Activated CD4-positive, alpha-beta T cell treated with anti-CD3 and anti-CD28 coated beads, Interleukin-2, amount 50 U/mL, for 4 hours (primary cell): ENCODE results near the gene HSPB2.
"Not testable (repeated sequence)": the region's sequence is repeated elsewhere in the genome, so short reads cannot be mapped to it uniquely, and the experiment has no call there.

Experiments
- DNase-seq, 2 experiments: peaks; one replicate each; pipeline ENCODE4 v3.0.0-alpha.2; 2020

Gene HSPB2, protein sequence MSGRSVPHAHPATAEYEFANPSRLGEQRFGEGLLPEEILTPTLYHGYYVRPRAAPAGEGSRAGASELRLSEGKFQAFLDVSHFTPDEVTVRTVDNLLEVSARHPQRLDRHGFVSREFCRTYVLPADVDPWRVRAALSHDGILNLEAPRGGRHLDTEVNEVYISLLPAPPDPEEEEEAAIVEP

DNA sequence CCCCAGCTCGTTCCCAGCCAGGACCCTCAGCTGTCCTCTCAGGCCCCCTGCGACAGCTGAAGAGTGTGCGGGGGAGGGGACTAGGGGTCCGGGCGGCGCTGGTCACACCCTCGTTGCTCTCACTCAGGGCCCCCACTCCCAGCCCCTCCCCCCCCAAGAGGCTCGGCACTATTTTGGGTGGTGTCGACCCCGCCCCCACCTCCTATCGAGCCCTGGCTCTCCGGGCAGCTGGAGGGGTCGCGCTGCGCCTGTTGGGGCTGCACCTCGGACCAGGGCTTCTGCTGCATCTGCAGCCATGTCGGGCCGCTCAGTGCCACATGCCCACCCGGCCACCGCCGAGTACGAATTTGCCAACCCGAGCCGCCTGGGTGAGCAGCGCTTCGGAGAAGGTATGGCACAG is at the start of gene HSPB2:
Gene HSPB2, plus strand, starts transcription at position 200 of the 400 bp plus-strand sequence. Its CDS starts 96 bp downstream, at position 296.
- DNase-seq, result no peak

DNA sequence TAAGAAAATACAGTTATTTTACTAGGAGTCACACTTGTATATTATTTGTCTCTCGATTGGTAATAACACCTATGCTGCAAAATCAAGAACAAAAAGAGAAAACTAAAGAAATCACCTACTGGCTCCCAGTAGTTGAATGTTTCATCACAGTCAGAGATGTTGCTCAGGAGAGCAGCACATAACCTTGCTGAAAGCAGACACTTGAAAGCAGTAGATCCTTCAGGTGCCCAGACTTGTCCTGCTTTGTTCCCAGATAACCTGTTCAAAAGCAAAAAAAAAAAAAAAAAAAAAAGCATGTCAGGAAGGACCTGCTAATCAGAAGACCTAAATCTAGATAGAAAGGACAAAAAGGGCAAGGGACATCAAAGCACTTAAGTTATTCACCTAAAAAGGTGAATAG is 42.4 kb upstream of the HSPB2 start:
- DNase-seq, result no peak

DNA sequence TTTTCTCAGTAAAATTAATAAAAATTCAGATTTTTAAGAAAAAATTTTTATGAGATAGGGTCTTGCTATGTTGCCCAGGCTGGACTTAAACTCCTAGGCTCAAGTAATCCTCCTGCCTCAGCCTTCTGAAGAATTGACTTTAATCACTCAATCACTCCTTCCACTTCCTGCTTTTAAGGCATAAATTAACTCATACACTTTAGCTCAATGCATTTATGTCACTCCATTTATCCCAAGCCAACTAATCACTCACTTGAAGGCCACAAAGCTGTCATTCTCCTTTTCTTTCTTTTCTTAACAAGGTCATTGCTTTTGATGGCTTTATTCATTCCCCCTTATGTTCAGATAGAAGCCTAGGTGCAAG is 42.0 kb upstream of the HSPB2 start:
- DNase-seq, result no peak

DNA sequence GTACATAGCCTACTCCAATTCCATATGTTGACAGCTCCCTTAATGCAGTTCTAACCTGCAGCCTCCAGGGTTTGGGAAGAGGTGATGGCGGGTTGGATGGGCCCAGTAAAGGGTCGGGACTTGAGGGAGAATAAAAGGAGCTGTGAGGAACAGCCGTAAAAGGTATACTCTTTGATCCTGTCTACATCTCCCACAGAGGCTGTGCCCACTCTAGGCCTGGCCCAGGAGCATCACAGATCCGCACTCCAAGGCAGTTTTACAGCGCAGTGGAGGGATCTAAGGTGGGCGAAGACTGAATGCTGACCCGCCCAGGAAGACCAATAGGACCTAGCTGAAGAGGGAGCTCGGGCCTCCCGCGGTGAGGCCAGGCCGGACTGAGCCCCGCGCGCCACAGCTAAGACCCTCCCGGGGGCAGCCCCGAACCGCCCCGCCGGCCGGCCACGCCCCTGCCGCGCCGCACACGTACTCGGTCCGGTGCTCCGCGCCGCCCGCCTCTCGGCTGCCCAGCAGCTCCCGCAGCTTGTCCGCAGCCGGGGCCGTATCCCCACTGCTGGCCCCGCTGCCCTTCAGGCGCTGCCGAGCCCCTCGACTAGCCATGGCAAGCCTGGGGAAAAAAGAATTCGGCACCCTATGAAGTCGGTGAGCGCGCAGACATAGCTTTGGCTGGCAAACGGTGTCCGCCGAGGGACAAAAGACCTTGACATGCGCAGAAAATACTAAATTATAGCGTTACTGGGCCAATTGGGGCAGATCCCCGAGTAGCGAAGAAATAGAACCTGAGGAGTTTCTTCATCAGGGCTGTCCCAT is 41.4 kb upstream of the HSPB2 start, which contains the start of gene ALG9:
Gene ALG9, minus strand, starts transcription at position 696 of the 807 bp plus-strand sequence. Its CDS starts 99 bp downstream, at position 597.
- peak; percentile 90 to 93 for DNase-seq

DNA sequence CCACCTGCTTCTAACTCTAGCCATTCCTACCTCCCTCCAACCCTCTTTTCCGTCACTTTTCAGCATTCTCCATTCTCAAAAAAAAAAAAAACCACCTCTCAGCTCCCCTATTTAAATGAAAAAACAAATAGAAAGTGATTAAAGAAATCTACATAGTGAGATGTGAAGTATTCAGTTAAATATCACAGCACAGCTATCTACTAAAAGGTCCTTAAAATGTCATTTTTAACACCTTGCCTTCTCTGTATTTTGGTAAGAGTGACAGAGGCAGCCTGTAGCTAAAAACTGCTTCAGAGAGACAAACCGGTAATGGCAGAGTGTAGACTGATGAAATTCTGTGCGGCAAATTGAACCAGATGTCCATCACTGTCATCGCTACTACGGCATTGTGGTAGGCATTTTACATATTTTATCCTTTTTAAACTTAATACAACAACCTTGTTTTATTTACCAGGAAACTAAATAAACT is 40.8 kb upstream of the HSPB2 start:
- DNase-seq, result no peak

DNA sequence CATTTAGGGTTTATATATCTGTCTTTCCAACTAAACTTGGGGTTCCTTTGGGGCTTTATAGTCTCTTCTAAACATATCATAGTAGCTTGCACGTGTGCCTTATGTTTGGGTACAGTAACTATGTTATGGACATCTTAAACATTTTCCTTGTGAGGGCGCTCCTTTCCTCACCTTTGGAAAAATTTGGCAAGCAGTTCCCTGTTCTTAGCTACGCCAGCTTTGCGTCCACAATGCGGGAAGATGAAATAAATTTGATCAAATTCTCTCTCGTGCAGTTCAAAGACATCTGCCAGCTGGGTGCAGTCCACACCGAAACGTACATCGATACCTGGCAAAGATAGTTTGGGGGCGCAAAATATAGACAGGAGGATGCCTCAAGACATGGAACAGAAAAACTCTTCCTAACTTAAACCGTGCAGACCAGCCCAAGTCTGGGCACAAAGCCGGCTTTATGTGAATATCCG is 34.1 kb upstream of the HSPB2 start:
- no peak for DNase-seq

DNA sequence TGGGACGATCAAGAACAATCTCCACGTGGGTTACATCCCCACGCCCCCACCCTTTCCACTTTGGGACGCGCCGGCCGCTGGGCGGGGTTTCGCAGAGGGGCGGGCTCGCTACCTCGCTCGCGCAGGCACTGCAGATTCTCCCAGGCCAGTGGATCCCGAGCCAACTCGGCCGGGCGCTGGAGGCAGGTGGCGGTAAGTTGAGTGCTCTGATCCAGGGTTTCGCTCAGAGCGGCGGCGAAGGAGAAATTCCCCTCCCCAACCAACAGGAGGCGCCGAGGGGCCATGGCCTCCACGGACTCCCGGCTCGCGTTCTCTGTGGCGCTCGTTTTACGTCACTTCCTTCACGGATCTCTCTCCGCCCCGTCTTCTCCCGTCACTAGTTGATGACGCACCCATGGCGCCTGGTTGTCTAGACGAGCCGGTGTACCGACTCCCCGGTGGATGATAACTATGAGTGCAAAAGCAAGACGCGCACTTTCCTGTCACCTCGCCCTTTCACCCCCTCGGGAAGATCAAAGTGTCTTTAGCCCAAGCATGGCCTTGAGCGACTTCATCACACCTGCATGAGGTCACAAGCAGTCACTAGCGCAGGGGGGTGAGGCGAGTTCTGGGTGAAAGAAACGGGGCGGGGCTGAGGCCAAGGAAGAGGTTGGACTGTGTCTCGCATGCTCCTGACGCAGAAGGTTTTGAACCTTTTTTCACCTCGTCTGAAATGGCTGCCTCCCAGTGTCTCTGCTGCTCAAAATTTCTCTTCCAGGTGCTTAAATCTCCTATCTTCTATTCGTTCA is 33.5 kb upstream of the HSPB2 start, which contains the start of the genes CFAP68 and FDXACB1:
Gene CFAP68, plus strand, starts transcription at position 693 of the 788 bp plus-strand sequence. Its CDS starts 20 bp downstream, at position 713.
Gene FDXACB1, minus strand, starts transcription at position 317 of the 788 bp plus-strand sequence. Its CDS starts 33 bp downstream, at position 284.
- peak; percentile 93 for DNase-seq

DNA sequence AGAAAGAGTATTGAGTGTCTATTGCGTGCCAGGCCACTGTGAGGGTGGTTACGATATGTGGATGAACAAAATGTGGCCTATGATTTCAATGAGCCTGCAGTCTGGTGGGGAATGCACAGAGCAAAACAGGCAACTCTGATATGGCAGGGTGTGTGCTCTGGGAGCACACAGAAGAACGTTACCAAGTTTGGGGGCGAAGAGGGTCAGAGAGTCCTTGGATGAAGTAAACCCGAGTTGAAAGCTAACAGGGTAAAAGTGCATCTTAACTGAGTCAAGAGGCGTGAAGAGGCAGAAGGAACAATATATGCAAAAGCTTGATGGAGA is 32.9 kb upstream of the HSPB2 start:
- no peak for DNase-seq

DNA sequence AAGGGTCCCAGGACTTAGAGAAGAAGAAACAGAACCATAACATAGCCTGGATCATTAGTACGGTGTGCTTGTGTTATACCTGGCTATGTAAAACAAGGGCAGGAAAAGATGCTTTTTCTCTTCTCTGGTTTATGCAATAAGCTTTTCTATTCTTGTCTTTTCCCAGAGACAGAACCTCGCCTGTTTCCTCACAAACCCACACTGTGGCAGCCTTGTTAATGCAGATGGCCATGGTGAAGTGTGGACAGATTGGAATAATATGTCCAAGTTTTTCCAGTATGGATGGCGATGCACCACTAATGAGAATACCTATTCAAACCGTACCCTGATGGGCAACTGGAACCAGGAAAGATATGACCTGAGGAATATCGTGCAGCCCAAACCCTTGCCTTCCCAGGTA is 30.3 kb upstream of the HSPB2 start:
- no peak for DNase-seq

DNA sequence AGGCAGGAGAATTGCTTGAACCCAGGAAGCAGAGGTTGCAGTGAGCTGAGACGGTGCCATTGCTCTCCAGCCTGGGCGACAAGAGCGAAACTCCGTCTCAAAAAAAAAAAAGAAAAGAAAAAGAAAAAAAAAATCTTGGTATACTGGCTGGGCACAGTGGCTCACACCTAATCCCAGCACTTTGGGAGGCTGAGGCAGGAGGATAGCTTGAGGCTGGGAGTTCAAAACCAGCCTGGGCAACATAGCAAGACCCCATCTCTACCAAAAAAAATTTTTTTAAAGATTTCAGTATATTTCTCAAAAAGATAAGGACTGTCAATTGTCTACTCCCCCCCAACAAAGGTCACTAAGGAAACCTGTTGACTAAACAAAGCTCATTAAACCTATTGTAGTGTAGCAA is 27.5 kb upstream of the HSPB2 start:
- DNase-seq, result not testable (repeated sequence)

DNA sequence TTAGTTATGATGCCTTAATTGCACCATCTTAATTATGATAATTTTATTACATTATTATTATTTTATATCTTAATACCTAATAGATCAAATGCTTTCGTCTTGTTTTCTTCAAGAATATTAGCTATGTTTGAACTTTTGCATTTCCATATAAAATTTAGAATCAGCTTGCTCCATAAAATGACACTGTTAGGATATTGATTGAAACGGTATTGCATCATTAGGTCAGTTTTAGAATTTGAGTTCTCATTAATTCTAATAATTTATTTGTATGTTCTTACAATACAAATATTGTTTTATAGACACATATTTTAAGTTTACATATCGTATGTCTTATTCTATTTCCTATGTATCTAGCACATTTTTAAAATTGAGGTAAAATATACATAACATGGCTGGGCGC is 26.5 kb upstream of the HSPB2 start:
- DNase-seq, result no peak

DNA sequence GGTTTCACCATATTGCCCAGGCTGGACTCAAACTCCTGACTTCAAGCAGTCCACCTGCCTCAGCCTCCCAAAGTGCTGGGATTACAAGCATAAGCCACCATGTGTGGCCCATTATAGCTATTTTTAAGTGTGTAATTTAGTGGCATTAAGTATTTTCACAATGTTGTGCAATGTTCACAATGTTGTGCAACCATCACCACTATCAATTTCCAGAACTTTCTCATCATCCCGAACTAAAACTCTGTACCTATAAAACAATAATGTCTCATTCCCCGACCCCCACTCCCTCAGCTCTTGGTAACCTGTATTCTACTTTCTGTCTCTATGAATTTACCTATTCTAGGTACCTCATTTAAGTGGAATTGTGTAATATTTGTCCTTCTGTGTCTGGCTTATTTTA is 25.7 kb upstream of the HSPB2 start:
- DNase-seq, result no peak

DNA sequence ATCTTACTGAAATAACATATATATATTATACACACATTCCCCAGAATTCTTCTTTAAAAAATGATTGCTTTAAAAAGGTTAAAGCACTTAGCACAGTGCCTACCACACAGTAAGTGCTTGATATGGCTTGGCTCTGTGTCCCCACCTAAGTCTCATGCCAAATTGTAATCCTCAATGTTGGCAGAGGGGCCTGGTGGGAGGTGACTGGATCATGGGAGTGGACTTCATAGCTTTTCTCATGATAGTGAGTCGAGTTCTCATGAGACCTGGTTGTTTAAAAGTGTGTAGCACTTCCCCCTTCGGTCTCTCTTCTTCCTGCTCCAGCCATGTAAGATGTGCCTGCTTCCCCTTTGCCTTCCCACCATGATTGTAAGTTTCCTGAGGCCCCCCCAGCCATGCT is 7.1 kb upstream of the HSPB2 start:
- no peak for DNase-seq

DNA sequence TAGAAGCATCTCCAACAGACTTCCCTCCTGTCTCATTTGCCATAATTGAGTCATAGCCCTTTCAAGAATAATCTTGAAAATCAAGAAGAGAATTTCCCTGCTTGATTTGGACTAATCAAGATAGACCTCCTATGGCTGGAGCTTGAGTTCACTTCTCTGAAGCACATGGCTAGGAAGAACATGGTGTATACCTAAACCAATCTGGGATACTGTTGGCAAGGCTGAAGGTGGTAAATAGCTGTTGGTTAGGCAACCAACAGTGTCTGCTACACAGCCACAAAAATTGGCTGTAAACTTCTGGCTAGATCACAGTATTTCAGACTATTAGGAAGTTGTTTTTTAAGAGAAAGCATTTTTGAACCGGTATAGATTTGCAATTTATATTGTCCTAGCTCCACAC is 5.9 kb upstream of the HSPB2 start:
- DNase-seq, result no peak

DNA sequence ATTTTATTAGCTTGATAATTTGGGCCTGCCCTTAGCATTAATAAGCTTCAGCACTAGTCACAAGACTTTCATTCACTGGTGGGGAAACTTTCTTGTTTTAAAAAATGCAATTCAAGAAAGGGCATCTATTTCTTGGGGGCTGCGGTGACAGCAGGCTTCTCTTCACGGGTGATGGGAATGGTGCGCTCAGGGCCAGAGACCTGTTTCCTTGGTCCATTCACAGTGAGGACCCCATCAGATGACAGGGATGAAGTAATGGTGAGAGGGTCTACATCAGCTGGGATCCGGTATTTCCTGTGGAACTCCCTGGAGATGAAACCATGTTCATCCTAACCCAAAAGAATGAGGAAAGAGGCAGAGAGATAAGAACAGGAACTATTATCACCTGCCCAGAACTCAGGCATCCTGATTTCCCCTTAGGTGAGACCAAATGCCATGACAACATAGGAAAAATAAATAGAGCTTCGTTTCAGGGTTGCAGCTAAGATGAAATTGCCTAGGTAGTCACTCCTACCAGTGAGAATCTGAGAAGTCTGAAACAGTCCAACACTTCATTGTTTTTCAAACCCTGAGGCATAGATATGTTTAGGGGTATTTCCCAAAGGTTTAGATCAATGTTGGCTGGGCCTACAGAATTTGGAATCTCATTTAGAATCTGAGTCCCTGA is 3.8 kb upstream of the HSPB2 start:
- no peak for DNase-seq

DNA sequence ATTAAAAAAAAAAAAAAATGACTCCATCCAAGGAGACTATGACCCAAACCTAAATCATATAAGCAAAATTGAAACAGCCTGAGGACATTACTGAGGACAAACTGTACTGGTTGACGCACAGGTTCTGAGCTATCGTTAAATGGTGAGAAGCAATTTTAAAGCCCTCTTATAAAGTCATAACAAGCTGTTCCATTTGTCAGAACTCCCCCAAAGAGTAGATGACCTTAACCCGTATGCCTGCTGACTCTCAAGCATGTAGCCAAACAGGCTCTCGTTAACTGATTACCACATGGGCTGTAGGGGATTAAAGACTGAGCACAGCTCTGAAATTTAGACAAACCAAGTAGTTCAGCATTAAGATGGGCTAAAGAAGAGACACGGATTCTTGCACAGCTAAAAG is 3.2 kb upstream of the HSPB2 start:
- no peak for DNase-seq

DNA sequence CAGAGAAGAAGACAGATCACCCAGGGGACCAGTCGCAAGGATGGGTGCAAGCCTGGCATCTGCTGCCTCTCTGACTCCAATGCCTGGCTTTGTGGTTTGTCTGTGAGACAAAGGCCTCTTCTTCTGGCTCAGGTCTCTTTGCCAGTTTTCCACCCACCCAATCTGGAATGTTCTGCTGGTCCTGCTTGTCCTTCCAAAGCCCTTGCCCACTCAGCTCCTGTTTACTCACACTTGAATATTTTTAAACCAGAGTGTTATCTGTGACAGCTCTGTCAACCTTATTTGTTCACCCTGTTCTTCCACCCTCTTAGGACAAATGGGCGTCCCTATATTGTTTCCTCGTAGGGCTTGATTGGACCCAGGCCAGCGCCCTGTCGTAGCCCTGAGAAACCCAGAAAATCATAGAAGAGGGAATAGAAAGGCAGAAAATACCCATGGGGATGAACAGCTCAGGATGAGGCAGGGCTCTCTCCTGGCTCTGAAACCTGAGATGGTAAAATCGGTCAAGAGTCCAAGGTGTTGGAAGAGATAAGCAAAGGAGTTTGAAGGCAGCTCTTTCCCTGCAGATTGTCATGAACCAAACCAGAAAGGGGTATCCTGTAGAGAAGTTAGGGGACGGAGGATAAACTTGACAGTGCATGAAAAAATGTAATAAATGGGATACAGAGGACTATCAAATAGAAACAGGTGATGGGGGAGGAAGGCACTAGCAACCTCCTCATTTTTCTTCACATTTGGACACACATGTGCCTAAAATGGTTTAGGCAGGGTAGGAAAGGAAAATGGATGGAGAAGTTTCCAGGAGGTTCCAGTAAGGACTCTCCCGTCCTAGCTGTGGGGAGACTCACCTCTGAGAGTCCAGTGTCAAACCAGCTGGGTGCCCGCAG is 1.6 kb upstream of the HSPB2 start:
- no peak for DNase-seq

DNA sequence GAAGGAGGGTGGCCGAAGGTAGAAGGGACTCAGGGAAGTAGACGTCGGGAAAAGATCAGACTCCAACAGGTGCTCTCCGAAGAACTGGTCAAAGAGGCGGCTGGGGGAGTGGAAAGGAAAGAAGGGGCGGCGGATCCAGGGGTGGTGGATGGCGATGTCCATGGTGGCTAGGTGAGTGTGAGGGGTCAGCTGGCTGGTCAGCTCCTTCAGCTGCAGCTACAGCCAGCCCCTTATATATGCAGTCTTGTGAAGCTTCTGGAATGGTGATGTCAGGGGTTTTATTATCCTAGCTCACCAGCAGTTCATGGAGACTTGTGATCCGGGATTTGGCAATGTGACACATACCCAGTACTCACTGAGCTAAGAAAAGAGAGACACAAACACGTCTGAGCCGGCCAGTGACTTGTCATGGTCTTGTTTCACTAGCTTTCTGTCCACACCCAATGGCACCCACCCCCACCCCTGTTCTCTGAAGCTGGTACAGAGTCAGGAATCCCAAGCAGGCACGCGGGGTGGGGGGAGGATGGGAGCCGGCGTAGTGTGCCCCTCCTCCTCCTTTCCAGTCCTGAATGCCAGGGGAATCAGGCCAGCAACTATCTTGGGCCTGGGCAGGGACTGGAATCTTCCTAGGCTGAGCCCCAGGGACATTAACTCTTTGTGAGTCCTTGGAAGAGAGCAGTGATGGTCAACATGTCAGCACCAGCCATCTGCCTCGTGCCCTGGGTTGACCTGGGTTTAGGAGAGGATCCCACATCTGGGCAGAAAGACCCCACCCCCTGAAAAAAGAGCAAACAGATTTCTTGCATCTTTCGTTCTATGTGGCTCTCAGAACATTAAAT is 752 bp upstream of the HSPB2 start, which contains the start of gene CRYAB:
Gene CRYAB, minus strand, starts transcription at position 208 of the 839 bp plus-strand sequence. Its CDS starts 46 bp downstream, at position 162.
- DNase-seq, result no peak

DNA sequence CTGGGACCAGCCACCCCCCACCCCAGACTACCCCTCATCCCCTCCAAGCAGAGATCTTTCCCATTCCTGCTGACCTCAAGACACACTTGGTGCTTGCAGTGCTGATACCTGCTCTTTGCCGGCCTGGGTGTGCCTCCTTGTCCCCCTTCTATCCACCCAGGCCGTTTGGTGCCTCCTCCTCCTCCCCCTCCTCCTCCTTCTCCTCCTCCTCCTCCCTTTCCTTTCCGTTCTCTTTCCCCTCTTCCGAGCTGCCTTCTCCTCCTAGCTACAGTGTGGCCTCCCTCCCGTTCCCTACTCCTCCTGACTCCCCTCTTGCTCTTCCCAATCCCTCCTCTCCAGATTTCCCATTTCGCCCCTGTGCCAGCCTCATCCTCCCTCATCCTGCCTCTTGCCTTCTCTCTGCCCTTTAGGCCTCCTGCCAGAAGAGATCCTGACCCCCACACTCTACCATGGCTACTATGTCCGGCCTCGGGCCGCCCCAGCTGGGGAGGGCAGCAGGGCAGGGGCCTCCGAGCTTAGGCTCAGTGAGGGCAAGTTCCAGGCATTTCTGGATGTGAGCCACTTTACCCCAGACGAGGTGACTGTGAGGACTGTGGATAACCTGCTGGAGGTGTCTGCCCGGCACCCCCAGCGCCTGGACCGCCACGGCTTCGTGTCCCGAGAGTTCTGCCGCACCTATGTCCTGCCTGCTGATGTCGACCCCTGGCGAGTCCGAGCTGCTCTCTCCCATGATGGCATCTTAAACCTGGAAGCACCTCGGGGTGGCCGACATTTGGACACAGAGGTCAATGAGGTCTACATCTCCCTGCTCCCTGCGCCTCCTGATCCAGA is 712 bp downstream of the HSPB2 start:
- no peak for DNase-seq

DNA sequence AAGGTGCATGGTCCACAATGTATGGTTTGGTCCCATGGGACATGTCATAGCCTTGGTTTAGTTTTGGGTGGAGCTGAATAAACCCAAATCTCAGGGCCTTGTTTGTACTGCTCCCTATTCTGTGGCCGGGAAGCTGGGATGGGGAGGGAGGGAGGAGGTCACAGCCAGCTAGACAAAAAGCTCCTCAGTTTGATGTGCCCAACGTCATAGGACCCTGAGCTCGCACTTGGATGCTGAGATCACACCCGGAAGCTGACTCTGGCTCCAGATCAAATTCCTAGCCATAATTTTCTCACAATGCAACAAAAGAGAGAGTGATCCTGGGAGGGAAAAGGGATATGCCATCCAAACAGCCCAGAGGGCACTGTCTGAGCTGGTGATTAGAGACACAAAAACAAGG is 1.5 kb downstream of the HSPB2 start:
- DNase-seq, result no peak
